Body of pancreas (tissue), 4 donors: Measurements from ENCODE around the gene SLC1A2.

Source experiments
- POLR2A ChIP-seq, 3 donors: fragments of 450-650 bp; IDR thresholded peaks; one replicate each; pipeline ENCODE4 v1.6.1; 2016; ENCODE audit warnings: antibody characterized with exemption in 3 of 3, mild to moderate bottlenecking in 2 of 3
- TF ChIP-seq, protein P1 (sequence below), 7 experiments: fragments of 450-650 bp in 4 of 7; fragments of 200-600 bp in 3 of 7; sonication (generic) in 3 of 7; IDR thresholded peaks; one replicate each; pipeline ENCODE4 v1.5.1; 2016 to 2019; ENCODE audit warnings: antibody characterized with exemption in 7 of 7

DNA sequence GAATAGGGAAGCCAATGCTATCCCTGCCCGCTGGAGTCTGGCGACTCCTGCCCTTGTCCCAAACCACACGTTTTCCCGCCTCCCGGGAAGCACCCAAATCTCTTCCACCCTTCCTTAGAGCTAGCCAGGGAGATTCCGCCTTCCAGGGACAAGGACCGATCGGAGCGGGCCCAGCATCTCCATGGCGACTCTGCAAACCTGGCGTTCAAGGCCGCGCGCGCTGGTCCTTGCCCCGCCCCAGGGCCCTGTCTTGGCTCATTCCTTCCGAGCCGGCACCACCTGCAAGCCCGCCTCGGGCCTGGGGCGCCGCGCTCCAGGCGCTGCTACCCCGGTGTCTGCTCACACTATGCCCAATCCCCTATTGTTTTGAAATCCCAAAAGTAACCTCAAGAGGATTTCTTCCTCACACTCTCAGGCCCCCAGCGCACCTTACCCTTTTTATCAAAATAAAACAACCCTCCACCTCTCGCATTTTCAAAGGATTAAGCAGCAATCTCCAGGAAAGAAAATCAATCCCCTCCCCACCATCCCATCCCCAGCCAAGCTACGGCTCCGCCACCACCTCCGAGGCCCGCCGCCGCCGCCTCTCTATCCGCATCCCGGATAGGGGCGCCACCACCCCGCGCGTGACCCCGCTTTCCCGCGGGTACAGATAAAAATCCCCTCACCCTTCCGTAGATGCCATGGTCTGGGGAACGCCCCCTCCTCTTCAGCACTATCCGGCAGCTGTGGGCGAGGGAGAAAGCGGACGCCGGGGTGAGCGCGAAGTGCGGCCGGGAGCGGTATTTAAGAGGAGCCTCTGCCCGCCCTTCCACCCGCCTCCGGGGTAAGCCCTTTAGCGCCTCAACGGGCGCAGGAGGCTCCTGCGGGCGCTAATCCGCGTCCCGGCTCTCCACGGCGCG lies 825 bp downstream of the SLC1A2 start:
- TF ChIP-seq, protein P1, sequence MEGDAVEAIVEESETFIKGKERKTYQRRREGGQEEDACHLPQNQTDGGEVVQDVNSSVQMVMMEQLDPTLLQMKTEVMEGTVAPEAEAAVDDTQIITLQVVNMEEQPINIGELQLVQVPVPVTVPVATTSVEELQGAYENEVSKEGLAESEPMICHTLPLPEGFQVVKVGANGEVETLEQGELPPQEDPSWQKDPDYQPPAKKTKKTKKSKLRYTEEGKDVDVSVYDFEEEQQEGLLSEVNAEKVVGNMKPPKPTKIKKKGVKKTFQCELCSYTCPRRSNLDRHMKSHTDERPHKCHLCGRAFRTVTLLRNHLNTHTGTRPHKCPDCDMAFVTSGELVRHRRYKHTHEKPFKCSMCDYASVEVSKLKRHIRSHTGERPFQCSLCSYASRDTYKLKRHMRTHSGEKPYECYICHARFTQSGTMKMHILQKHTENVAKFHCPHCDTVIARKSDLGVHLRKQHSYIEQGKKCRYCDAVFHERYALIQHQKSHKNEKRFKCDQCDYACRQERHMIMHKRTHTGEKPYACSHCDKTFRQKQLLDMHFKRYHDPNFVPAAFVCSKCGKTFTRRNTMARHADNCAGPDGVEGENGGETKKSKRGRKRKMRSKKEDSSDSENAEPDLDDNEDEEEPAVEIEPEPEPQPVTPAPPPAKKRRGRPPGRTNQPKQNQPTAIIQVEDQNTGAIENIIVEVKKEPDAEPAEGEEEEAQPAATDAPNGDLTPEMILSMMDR (IDR thresholded peaks at IDR 0.05), result no peak
- no peak for TF ChIP-seq POLR2A (IDR thresholded peaks at IDR 0.05)
